Measurements from ENCODE around the gene BNIP3.

- TF ChIP-seq CTCF (IDR thresholded peaks at IDR 0.05; ENCODE audit: borderline replicate concordance, extremely low read depth, low read length, poor library complexity, severe bottlenecking), result peak; percentile 43
- no peak for TF ChIP-seq EZH2 (IDR thresholded peaks at IDR 0.05; ENCODE audit: borderline replicate concordance, low read depth, low read length, severe bottlenecking)
Observed at GRCh38 chr10:131943021-131943814, 38.5 kb downstream of the BNIP3 start.
